Measurements from ENCODE around the gene HSPA8.
"Not testable (repeated sequence)": the region's sequence is repeated elsewhere in the genome, so short reads cannot be mapped to it uniquely, and the experiment has no call there.

HSPA8 gene

GRCh38 chr11:123061403-123062157 is at the start of gene HSPA8:
HSPA8 (minus strand) TSS chr11:123062136; CDS start chr11:123061324, 812 bp downstream.
- DNase-seq, result peak; percentile 75

GRCh38 chr11:123111465-123111864 is 49.5 kb upstream of the HSPA8 start:
- peak; percentile 53 for DNase-seq

GRCh38 chr11:123110397-123110796 is 48.5 kb upstream of the HSPA8 start:
- DNase-seq, result no peak

- no peak for DNase-seq
These were observed 46.1 kb upstream of the HSPA8 start for GRCh38 chr11:123107945-123108495.

GRCh38 chr11:123104697-123105096 is 42.8 kb upstream of the HSPA8 start:
- DNase-seq, result no peak

GRCh38 chr11:123103326-123103980 is 41.5 kb upstream of the HSPA8 start:
- peak; percentile 68 for DNase-seq

- DNase-seq, result peak; percentile 14
These were observed 38.6 kb upstream of the HSPA8 start for GRCh38 chr11:123100379-123101085.

- DNase-seq, result no peak
These were observed 37.1 kb upstream of the HSPA8 start for GRCh38 chr11:123098990-123099389.

- no peak for DNase-seq
These were observed 31.8 kb upstream of the HSPA8 start for GRCh38 chr11:123093739-123094138.

- no peak for DNase-seq
These were observed 29.6 kb upstream of the HSPA8 start for GRCh38 chr11:123091506-123091905.

GRCh38 chr11:123090168-123090567 is 28.2 kb upstream of the HSPA8 start:
- DNase-seq, result not testable (repeated sequence)

GRCh38 chr11:123088896-123089295 is 27.0 kb upstream of the HSPA8 start:
- DNase-seq, result not testable (repeated sequence)

GRCh38 chr11:123087657-123088056 is 25.7 kb upstream of the HSPA8 start:
- not testable (repeated sequence) for DNase-seq

GRCh38 chr11:123086305-123086704 is 24.4 kb upstream of the HSPA8 start:
- no peak for DNase-seq

GRCh38 chr11:123085497-123085896 is 23.6 kb upstream of the HSPA8 start:
- DNase-seq, result no peak

GRCh38 chr11:123084454-123084853 is 22.5 kb upstream of the HSPA8 start:
- DNase-seq, result no peak

- DNase-seq, result peak; percentile 83
These were observed 21.7 kb upstream of the HSPA8 start for GRCh38 chr11:123083623-123084029.

GRCh38 chr11:123082977-123083376 is 21.0 kb upstream of the HSPA8 start:
- DNase-seq, result no peak

- no peak for DNase-seq
These were observed 18.1 kb upstream of the HSPA8 start for GRCh38 chr11:123080015-123080414.

GRCh38 chr11:123076484-123076883 is 14.5 kb upstream of the HSPA8 start:
- DNase-seq, result no peak

- DNase-seq, result no peak
These were observed 11.6 kb upstream of the HSPA8 start for GRCh38 chr11:123073343-123074057.

GRCh38 chr11:123072762-123073161 is 10.8 kb upstream of the HSPA8 start:
- no peak for DNase-seq

GRCh38 chr11:123072332-123072761 is 10.4 kb upstream of the HSPA8 start:
- DNase-seq, result peak; percentile 66
